Endothelial cell (in vitro differentiated cells): ENCODE data around the gene CFAP44. TPM values are rescaled to one million over a fixed set of nuclear protein-coding genes. Genes with fewer than 3 reads are reported as not detected.

Experiments
- DNase-seq: peaks from one replicate; pipeline ENCODE4 v3.0.0; 2021; ENCODE audit warnings: low spot score
- H3K27ac Mint-ChIP-seq: one replicate; pipeline ENCODE4 v1.8.0; 2021; ENCODE audit warnings: mixed read lengths, inconsistent platforms; ENCODE audit not compliant: unreplicated experiment
- H3K27me3 Mint-ChIP-seq: one replicate; pipeline ENCODE4 v1.8.0; 2021; ENCODE audit warnings: mild to moderate bottlenecking, moderate library complexity, mixed read lengths, inconsistent platforms; ENCODE audit not compliant: unreplicated experiment
- H3K36me3 Mint-ChIP-seq: one replicate; pipeline ENCODE4 v1.8.0; 2021; ENCODE audit warnings: mild to moderate bottlenecking, low read depth, mixed read lengths, inconsistent platforms; ENCODE audit not compliant: unreplicated experiment
- H3K4me1 Mint-ChIP-seq: one replicate; pipeline ENCODE4 v1.8.0; 2021; ENCODE audit warnings: mild to moderate bottlenecking, mixed read lengths, inconsistent platforms; ENCODE audit not compliant: unreplicated experiment
- H3K4me3 Mint-ChIP-seq: one replicate; pipeline ENCODE4 v1.8.0; 2021; ENCODE audit warnings: mild to moderate bottlenecking, mixed read lengths, inconsistent platforms; ENCODE audit not compliant: unreplicated experiment
- H3K9me3 Mint-ChIP-seq: one replicate; pipeline ENCODE4 v1.8.0; 2021; ENCODE audit warnings: mixed read lengths, inconsistent platforms; ENCODE audit not compliant: unreplicated experiment
- total RNA-seq: library from RNA; stranded (reverse); fragmentation: NEBNext Ultra II Directional; extraction: Animal tissue kit (Norgen Biotek cat#: 25700); gene quantifications from one replicate; pipeline ENCODE4 v1.2.1, GENCODE V29; 2021; ENCODE audit not compliant: unreplicated experiment
- TF ChIP-seq, protein P1 (sequence below): fragments of 200-600 bp; sonication (generic); IDR thresholded peaks from one replicate; pipeline ENCODE4 v1.5.0; 2021; ENCODE audit warnings: antibody characterized with exemption; ENCODE audit not compliant: unreplicated experiment

CFAP44 gene
- total RNA-seq, 1 donor from 2014 or later: 1.7 TPM

DNA sequence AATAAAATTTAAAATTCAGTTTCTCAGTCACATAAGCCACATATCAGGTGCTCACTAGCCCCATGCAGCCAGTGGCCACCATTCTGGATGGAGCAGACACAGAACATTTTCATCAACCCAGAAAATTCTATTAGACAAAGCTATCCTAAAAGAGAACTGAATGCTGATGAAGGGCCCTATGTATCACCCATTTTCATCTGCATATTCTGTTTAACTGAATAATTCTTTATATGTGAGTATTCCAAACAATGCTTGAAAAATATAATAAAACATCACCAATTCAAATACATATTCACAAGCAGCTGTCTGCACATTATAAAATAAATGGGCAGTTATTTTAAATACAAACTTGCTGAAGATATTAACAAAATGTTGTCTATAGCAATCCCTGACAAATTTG, 14.2 kb upstream of the CFAP44 start:
- H3K27me3 Mint-ChIP-seq: no peaks in the 10 kb centered on the region
- H3K36me3 Mint-ChIP-seq: peaks cover 22% of the 10 kb centered on the region
- TF ChIP-seq, protein P1, sequence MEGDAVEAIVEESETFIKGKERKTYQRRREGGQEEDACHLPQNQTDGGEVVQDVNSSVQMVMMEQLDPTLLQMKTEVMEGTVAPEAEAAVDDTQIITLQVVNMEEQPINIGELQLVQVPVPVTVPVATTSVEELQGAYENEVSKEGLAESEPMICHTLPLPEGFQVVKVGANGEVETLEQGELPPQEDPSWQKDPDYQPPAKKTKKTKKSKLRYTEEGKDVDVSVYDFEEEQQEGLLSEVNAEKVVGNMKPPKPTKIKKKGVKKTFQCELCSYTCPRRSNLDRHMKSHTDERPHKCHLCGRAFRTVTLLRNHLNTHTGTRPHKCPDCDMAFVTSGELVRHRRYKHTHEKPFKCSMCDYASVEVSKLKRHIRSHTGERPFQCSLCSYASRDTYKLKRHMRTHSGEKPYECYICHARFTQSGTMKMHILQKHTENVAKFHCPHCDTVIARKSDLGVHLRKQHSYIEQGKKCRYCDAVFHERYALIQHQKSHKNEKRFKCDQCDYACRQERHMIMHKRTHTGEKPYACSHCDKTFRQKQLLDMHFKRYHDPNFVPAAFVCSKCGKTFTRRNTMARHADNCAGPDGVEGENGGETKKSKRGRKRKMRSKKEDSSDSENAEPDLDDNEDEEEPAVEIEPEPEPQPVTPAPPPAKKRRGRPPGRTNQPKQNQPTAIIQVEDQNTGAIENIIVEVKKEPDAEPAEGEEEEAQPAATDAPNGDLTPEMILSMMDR: no peak
- DNase-seq: no peak
- no peaks in the 10 kb centered on the region for H3K9me3 Mint-ChIP-seq
- no peak overlapping the region for H3K27ac Mint-ChIP-seq
- no peak overlapping the region for H3K4me3 Mint-ChIP-seq
- H3K4me1 Mint-ChIP-seq: peaks cover 6% of the 10 kb centered on the region

DNA sequence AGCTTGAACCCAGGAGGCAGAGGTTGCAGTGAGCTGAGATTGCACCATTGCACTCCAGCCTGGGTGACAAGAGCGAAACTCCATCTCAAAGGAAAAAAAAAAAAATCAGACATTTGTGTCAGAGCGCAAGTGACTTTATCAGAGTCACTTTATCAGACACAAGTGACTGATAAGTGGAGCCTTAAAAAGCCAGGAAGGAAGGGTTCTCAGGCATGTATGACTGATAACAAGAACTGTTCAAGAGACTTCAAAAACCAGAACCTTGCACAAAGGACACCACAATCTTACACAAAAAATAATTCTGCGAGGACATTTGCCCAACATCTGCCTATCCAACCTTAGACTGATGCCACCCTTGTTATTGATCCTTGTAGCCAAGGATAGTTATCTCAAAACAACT, 13.3 kb upstream of the CFAP44 start:
- Mint-ChIP-seq H3K9me3 (no peaks in the 10 kb centered on the region), H3K36me3 (peaks cover 14% of the 10 kb centered on the region), H3K27me3 (no peaks in the 10 kb centered on the region), H3K27ac (no peak overlapping the region), H3K4me3 (no peak overlapping the region), H3K4me1 (peaks cover 6% of the 10 kb centered on the region)
- no peak for DNase-seq
- TF ChIP-seq, protein P1: no peak

DNA sequence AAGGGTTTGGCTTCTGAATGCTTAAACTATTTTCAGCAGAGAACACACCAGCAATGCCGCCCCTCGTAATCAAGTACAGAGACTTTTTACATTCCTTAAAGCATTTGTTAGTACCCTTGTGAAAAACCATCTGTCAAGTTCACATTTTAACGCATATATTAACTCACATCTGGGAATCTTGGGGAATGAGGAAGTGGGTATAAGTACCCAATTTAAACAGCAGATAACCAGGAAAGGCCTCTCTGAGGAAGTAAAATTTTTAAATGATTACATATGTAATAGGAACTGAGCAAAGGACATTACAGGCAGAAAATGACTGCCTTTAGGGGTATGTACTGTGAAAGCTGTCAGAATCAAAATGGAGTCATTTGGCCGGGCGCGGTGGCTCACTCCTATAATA, 12.8 kb upstream of the CFAP44 start:
- Mint-ChIP-seq H3K36me3 (peaks cover 12% of the 10 kb centered on the region), H3K27ac (no peak overlapping the region), H3K4me1 (peaks cover 6% of the 10 kb centered on the region), H3K4me3 (no peak overlapping the region), H3K27me3 (no peaks in the 10 kb centered on the region), H3K9me3 (no peaks in the 10 kb centered on the region)
- TF ChIP-seq, protein P1: no peak
- DNase-seq: no peak

DNA sequence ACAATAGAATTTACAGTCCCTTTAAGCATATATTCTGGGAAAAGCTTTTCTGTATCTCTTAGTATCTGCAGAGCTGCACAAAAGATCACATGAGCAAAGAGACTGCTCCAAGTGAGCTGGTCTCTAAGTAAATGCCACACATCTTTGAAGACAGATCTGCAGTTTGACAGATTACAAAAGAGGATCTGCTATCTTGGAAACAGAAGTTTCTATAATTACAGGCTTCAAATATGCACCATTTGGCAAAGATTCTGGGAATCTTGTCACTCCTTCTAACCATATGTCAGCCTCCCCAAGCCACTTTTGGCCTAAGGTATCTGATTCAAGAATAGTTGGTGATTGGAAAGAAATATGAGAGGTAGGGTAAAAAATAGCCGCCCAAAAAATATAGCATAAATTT, 9.6 kb upstream of the CFAP44 start:
- Mint-ChIP-seq H3K9me3 (no peaks in the 10 kb centered on the region), H3K4me1 (no peaks in the 10 kb centered on the region), H3K36me3 (no peaks in the 10 kb centered on the region), H3K4me3 (no peak overlapping the region), H3K27me3 (no peaks in the 10 kb centered on the region), H3K27ac (no peak overlapping the region)
- TF ChIP-seq, protein P1: no peak
- DNase-seq: no peak

DNA sequence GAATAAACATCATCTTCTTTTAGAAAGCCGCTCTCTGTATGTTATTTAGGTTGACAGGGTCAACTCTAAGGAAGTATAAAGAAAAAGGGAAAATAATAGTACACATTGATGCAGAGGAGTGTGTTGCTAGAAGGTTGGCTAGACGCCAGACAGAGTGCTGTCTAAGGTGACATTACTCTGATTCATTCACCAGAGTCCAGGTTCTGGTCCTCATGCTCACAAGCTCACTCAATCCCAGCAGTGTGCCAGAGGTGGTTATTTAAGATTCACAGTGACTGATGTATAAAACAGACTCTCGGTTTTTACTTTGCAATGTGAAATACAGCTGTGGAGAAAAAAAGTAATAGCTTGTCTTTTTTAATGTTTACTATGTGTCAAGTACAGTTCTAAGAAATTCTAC, 1.7 kb downstream of the CFAP44 start:
- Mint-ChIP-seq H3K27ac (no peak overlapping the region), H3K27me3 (no peaks in the 10 kb centered on the region), H3K4me3 (no peak overlapping the region), H3K4me1 (peaks cover 2% of the 10 kb centered on the region), H3K36me3 (no peaks in the 10 kb centered on the region), H3K9me3 (no peaks in the 10 kb centered on the region)
- TF ChIP-seq, protein P1: no peak
- no peak for DNase-seq
